AG09319 (cell line): Measurements from ENCODE around the gene CELSR2.

Experiments used
- DNase-seq: peaks from one replicate; pipeline ENCODE4 v3.0.0-alpha.2; 2010; ENCODE audit warnings: low read depth; ENCODE audit errors: extremely low read depth
- TF ChIP-seq, protein P1 (sequence below): IDR thresholded peaks from 2 replicates; pipeline ENCODE4 v1.5.1; 2011; ENCODE audit warnings: low read depth, mild to moderate bottlenecking, inconsistent platforms, low read length, moderate library complexity

CELSR2 gene

DNA sequence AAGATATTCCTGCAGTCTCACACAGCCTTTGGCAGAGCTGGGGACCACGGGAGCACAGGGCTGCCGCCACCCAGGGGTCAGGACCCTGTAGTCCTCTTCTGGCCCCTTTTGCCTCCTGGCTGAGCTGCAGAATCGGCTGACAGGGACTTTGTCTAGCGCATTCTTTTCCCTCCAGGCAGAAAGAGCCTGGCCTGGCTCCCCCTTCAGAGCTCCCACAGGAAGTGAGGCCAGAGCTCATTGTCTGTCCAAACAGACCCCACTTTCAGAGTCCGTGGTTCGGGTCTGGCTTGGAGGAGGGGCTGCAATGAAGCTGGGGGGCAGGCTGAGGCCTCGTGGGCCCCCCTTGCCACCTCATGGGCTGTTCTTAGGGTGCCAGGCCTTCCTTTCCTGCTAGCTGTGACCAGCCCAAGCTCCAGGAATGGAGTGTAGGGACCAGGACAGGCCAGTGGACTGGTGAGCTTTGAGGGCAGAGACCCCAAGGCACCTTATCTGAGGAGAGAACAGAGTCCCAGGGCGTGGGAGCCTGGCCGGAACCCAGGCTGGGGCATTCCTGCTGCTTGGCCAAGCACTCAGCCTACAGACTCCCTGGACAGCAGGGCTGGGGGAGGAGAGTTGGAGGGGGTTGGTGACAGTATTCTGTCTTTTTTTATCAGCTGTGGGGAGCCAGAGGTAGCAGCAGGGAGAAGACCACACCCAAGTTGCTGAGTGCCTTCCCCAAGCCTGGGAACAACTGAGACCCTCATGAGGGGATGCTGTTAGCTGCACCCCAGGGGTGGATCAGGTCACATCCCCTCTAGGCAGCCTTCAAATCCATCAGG is 4.7 kb downstream of the CELSR2 start:
- no peak for DNase-seq
- TF ChIP-seq, protein P1, sequence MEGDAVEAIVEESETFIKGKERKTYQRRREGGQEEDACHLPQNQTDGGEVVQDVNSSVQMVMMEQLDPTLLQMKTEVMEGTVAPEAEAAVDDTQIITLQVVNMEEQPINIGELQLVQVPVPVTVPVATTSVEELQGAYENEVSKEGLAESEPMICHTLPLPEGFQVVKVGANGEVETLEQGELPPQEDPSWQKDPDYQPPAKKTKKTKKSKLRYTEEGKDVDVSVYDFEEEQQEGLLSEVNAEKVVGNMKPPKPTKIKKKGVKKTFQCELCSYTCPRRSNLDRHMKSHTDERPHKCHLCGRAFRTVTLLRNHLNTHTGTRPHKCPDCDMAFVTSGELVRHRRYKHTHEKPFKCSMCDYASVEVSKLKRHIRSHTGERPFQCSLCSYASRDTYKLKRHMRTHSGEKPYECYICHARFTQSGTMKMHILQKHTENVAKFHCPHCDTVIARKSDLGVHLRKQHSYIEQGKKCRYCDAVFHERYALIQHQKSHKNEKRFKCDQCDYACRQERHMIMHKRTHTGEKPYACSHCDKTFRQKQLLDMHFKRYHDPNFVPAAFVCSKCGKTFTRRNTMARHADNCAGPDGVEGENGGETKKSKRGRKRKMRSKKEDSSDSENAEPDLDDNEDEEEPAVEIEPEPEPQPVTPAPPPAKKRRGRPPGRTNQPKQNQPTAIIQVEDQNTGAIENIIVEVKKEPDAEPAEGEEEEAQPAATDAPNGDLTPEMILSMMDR = no peak

DNA sequence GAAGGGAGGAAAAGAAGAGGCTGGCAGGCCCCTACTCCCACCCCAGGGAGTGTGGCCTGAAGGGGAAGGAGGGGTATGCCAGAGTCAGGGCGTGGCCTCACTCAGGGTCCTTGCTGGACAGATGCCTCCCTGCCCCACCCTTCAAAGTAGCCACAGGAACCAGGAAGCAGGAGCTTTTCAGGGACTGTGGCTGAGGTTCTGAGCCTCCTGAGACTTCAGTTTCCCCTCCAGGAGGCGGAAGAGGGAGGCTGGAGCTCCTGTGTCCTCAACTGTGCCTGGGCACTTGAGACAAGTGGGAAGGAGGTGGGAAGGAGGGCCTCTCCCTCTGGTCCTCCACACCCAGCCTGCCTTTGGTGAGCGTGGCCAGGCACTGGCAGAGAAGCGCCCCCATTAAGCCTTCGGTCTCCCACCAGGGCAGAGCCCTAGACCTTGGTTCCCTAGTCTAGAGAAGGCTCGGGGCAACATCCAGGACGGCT is 5.3 kb downstream of the CELSR2 start:
- TF ChIP-seq, protein P1 = no peak
- DNase-seq = no peak

DNA sequence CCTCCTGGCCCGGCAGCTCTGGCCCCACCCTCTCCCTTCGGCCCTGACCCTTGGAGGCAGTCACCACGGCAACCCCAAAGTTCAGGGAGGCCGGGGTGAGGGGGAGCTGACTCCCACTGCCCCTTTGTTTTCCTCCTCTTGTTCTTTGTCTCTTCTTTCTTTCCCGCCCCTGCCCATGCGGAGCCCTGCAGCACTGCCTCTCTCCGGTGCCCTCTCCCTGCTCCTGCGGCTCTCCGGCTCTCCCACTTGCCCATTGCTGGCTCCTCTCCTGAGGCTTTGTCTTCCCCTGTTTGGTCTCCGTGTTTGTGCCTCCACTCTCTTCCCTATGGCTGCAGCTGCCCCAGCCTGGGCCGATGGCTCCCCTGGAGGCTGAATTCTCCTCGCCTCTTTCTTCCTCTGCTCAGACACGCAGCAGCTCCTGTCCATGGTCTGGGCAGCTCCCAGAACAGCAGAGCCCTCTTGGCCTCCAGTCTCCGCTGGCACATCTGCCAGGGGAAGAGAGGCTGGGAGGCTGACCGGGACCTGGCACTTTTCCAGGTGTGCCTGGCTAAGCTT is 5.8 kb downstream of the CELSR2 start:
- no peak for DNase-seq

DNA sequence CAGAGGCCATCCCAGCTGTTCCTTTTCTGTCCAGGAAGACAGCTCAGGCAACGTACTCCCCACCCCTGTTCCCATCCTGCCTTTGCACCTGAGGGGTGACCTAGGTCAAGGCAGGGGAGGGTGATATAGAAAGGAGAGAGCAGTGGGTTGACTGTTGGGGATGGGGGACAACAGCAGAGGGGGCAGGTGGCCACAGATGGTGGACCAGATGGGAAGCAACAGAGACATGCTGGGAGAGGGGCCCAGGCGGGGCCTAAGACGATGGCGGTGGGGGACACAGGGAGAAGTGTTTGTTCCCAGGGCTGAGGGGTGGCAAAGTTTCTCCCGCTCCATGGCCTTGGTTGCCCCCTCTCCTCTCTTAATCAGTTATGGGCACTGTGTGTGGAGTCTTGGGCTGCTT is 6.3 kb downstream of the CELSR2 start:
- no peak for DNase-seq
- TF ChIP-seq, protein P1 = no peak

More for the DNA sequence above, 5.8 kb downstream of the CELSR2 start:
- TF ChIP-seq, protein P1 = no peak

- TF ChIP-seq, protein P1 = no peak
- no peak for DNase-seq
Observed at GRCh38 chr1:109256085-109256484, 6.7 kb downstream of the CELSR2 start.

- TF ChIP-seq, protein P1 = no peak
- no peak for DNase-seq
Observed at GRCh38 chr1:109256971-109257681, 7.8 kb downstream of the CELSR2 start.
